GM21367 (cell line): ENCODE measurements around the gene CEP120.
"Not testable (repeated sequence)": the region's sequence is repeated elsewhere in the genome, so short reads cannot be mapped to it uniquely, and the experiment has no call there.

Experiments used
- ATAC-seq: cut with Tn5 transposase; IDR thresholded peaks from one replicate; pipeline ENCODE4 v1.9.1; 2021; ENCODE audit not compliant: unreplicated experiment

The CEP120 gene

GRCh38 chr5:123423278-123424149, at the start of gene CEP120:
Gene CEP120, minus strand, starts transcription at chr5:123423403. Its CDS starts 405 bp downstream, at chr5:123422998.
- peak; percentile 98 for ATAC-seq

GRCh38 chr5:123472150-123472924, 49.1 kb upstream of the CEP120 start:
- no peak for ATAC-seq

GRCh38 chr5:123471385-123471784, 48.2 kb upstream of the CEP120 start:
- no peak for ATAC-seq

GRCh38 chr5:123466839-123467238, 43.6 kb upstream of the CEP120 start:
- ATAC-seq, result not testable (repeated sequence)

- no peak for ATAC-seq
Measured at GRCh38 chr5:123460296-123460729, 37.1 kb upstream of the CEP120 start.

- not testable (repeated sequence) for ATAC-seq
Measured at GRCh38 chr5:123458994-123459393, 35.8 kb upstream of the CEP120 start.

GRCh38 chr5:123456242-123456641, 33.0 kb upstream of the CEP120 start:
- no peak for ATAC-seq

GRCh38 chr5:123455640-123456039, 32.4 kb upstream of the CEP120 start:
- ATAC-seq, result peak; percentile 94

GRCh38 chr5:123455095-123455494, 31.9 kb upstream of the CEP120 start:
- peak; percentile 43 for ATAC-seq

GRCh38 chr5:123454259-123454911, 31.2 kb upstream of the CEP120 start:
- no peak for ATAC-seq

GRCh38 chr5:123452401-123452800, 29.2 kb upstream of the CEP120 start:
- ATAC-seq, result no peak

- ATAC-seq, result no peak
Measured at GRCh38 chr5:123451047-123451446, 27.8 kb upstream of the CEP120 start.

- ATAC-seq, result no peak
Measured at GRCh38 chr5:123450640-123451039, 27.4 kb upstream of the CEP120 start.

GRCh38 chr5:123450114-123450513, 26.9 kb upstream of the CEP120 start:
- peak; percentile 23 for ATAC-seq

- ATAC-seq, result no peak
Measured at GRCh38 chr5:123449424-123449974, 26.3 kb upstream of the CEP120 start.

GRCh38 chr5:123448743-123449142, 25.5 kb upstream of the CEP120 start:
- ATAC-seq, result no peak

- peak; percentile 84 for ATAC-seq
Measured at GRCh38 chr5:123448017-123448617, 24.9 kb upstream of the CEP120 start.

GRCh38 chr5:123444016-123444415, 20.8 kb upstream of the CEP120 start:
- ATAC-seq, result no peak

GRCh38 chr5:123441408-123441807, 18.2 kb upstream of the CEP120 start:
- no peak for ATAC-seq

- no peak for ATAC-seq
Measured at GRCh38 chr5:123440456-123441181, 17.4 kb upstream of the CEP120 start.
